Testis (tissue), 2 donors: Measurements from ENCODE around the gene DNAH5.

Source experiments
- CTCF ChIP-seq, 3 experiments: fragments of 450-650 bp in 2 of 3; fragments of 200-600 bp in 1 of 3; sonication (generic) in 1 of 3; IDR thresholded peaks; one replicate each; pipeline ENCODE4 v1.5.1; 2016 to 2019; ENCODE audit warnings: antibody characterized with exemption in 3 of 3, mild to moderate bottlenecking in 2 of 3, moderate library complexity in 1 of 3
- POLR2A ChIP-seq: fragments of 450-650 bp; IDR thresholded peaks from one replicate; pipeline ENCODE4 v1.6.1; 2017; ENCODE audit warnings: antibody characterized with exemption, mild to moderate bottlenecking, moderate library complexity

GRCh38 chr5:13919786-13920185 lies 24.7 kb downstream of the DNAH5 start:
- TF ChIP-seq CTCF (IDR thresholded peaks at IDR 0.05) = no peak
- no peak for TF ChIP-seq POLR2A
